ENCODE measurements around the gene NPL. TPM values are rescaled to one million over a fixed set of nuclear protein-coding genes. Genes with fewer than 3 reads are reported as not detected.

The NPL gene
- polyA plus RNA-seq, 1 donor (not counting 4 experiments of a cell fraction or from before 2014, with no cell fraction given): 9.0 TPM

- peaks cover 50% of the 10 kb centered on the region for H4K20me1 ChIP-seq (ENCODE audit: control insufficient read depth, extremely low read depth, insufficient read depth, low read length)
- dilution Hi-C loops (cut with MboI; ENCODE audit: extremely low pct_ligation_motif_present, low sequenced_read_pairs): no loop called here
- H3K27ac ChIP-seq (ENCODE audit: control insufficient read depth, insufficient read depth, low read length): no peak overlapping the region
- FAIRE-seq: no peak
- TF ChIP-seq CTCF (optimal IDR thresholded peaks at IDR 0.05 in 1 of 3, IDR thresholded peaks at IDR 0.05 in 1 of 3, conservative IDR thresholded peaks at IDR 0.05 in 1 of 3; ENCODE audit: extremely low read depth in 1 of 3, insufficient read depth in 2 of 3, low read length in 3 of 3): no peak
- no peak for TF ChIP-seq EZH2 (IDR thresholded peaks at IDR 0.05; ENCODE audit: low read length)
- DNase-seq (ENCODE audit: low read depth, low spot score): no peak
- no peak overlapping the region for H2AFZ ChIP-seq (ENCODE audit: control insufficient read depth, low read length)
- no peak overlapping the region for H3K9ac ChIP-seq (ENCODE audit: control insufficient read depth, extremely low read depth, insufficient read depth, low read length)
- H3K9me1 ChIP-seq (ENCODE audit: control insufficient read depth, extremely low read depth, insufficient read depth, low read length): no peaks in the 10 kb centered on the region
- no peak overlapping the region for H3K4me3 ChIP-seq (ENCODE audit: control insufficient read depth in 2 of 3, extremely low read depth in 1 of 3, insufficient read depth in 2 of 3, low read depth in 1 of 3, low read length in 3 of 3)
- no peak overlapping the region for H3K4me2 ChIP-seq (ENCODE audit: control insufficient read depth, extremely low read depth, insufficient read depth, low read depth, low read length)
- H3K79me2 ChIP-seq (ENCODE audit: control insufficient read depth, insufficient read depth, low read length): peaks cover 100% of the 10 kb centered on the region
- H3K36me3 ChIP-seq (ENCODE audit: control insufficient read depth in 2 of 2, extremely low read depth in 1 of 2, insufficient read depth in 2 of 2, low read length in 2 of 2): peaks cover 25 to 66% of the 10 kb centered on the region in 2 experiments
- no peaks in the 10 kb centered on the region for H3K27me3 ChIP-seq (ENCODE audit: control insufficient read depth, extremely low read depth, insufficient read depth, low read length)
- no peaks in the 10 kb centered on the region for H3K9me3 ChIP-seq (ENCODE audit: control insufficient read depth, low read depth, low read length)
- H3K4me1 ChIP-seq (ENCODE audit: control insufficient read depth, extremely low read depth, insufficient read depth, low read length): peaks cover 19% of the 10 kb centered on the region
Measured at GRCh38 chr1:182845379-182845778, 55.8 kb downstream of the NPL start.

GRCh38 chr1:182845894-182846293 is 56.3 kb downstream of the NPL start:
- no peak for TF ChIP-seq CTCF (optimal IDR thresholded peaks at IDR 0.05 in 1 of 3, IDR thresholded peaks at IDR 0.05 in 1 of 3, conservative IDR thresholded peaks at IDR 0.05 in 1 of 3; ENCODE audit: extremely low read depth in 1 of 3, insufficient read depth in 2 of 3, low read length in 3 of 3)
- no peak for TF ChIP-seq EZH2 (IDR thresholded peaks at IDR 0.05; ENCODE audit: low read length)
- H4K20me1 ChIP-seq (ENCODE audit: control insufficient read depth, extremely low read depth, insufficient read depth, low read length): peaks cover 48% of the 10 kb centered on the region
- DNase-seq (ENCODE audit: low read depth, low spot score): no peak

More at GRCh38 chr1:182845894-182846293, 56.3 kb downstream of the NPL start:
- H3K9me3 ChIP-seq (ENCODE audit: control insufficient read depth, low read depth, low read length): no peaks in the 10 kb centered on the region
- no peak overlapping the region for H3K27ac ChIP-seq (ENCODE audit: control insufficient read depth, insufficient read depth, low read length)
- no peak for FAIRE-seq
- H3K79me2 ChIP-seq (ENCODE audit: control insufficient read depth, insufficient read depth, low read length): peaks cover 100% of the 10 kb centered on the region
- H3K9me1 ChIP-seq (ENCODE audit: control insufficient read depth, extremely low read depth, insufficient read depth, low read length): no peaks in the 10 kb centered on the region
- no peaks in the 10 kb centered on the region for H3K27me3 ChIP-seq (ENCODE audit: control insufficient read depth, extremely low read depth, insufficient read depth, low read length)
- H3K4me3 ChIP-seq (ENCODE audit: control insufficient read depth in 2 of 3, extremely low read depth in 1 of 3, insufficient read depth in 2 of 3, low read depth in 1 of 3, low read length in 3 of 3): no peak overlapping the region
- H2AFZ ChIP-seq (ENCODE audit: control insufficient read depth, low read length): no peak overlapping the region
- no peak overlapping the region for H3K4me2 ChIP-seq (ENCODE audit: control insufficient read depth, extremely low read depth, insufficient read depth, low read depth, low read length)
- dilution Hi-C loops (cut with MboI; ENCODE audit: extremely low pct_ligation_motif_present, low sequenced_read_pairs): no loop called here
- H3K36me3 ChIP-seq (ENCODE audit: control insufficient read depth in 2 of 2, extremely low read depth in 1 of 2, insufficient read depth in 2 of 2, low read length in 2 of 2): peaks cover 27 to 66% of the 10 kb centered on the region in 2 experiments
- H3K9ac ChIP-seq (ENCODE audit: control insufficient read depth, extremely low read depth, insufficient read depth, low read length): no peak overlapping the region
- peaks cover 15% of the 10 kb centered on the region for H3K4me1 ChIP-seq (ENCODE audit: control insufficient read depth, extremely low read depth, insufficient read depth, low read length)

All from keratinocyte (primary cell).